ENCODE results near the gene CLASRP. TPM values are rescaled to one million over a fixed set of nuclear protein-coding genes. Genes with fewer than 3 reads are reported as not detected.

Gene CLASRP, protein sequence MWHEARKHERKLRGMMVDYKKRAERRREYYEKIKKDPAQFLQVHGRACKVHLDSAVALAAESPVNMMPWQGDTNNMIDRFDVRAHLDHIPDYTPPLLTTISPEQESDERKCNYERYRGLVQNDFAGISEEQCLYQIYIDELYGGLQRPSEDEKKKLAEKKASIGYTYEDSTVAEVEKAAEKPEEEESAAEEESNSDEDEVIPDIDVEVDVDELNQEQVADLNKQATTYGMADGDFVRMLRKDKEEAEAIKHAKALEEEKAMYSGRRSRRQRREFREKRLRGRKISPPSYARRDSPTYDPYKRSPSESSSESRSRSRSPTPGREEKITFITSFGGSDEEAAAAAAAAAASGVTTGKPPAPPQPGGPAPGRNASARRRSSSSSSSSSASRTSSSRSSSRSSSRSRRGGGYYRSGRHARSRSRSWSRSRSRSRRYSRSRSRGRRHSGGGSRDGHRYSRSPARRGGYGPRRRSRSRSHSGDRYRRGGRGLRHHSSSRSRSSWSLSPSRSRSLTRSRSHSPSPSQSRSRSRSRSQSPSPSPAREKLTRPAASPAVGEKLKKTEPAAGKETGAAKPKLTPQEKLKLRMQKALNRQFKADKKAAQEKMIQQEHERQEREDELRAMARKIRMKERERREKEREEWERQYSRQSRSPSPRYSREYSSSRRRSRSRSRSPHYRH
- total RNA-seq (2022; extraction: Qiagen RNA extraction): 47.7 to 70.6 TPM (median 64.3 TPM) in 5 replicates

DNA sequence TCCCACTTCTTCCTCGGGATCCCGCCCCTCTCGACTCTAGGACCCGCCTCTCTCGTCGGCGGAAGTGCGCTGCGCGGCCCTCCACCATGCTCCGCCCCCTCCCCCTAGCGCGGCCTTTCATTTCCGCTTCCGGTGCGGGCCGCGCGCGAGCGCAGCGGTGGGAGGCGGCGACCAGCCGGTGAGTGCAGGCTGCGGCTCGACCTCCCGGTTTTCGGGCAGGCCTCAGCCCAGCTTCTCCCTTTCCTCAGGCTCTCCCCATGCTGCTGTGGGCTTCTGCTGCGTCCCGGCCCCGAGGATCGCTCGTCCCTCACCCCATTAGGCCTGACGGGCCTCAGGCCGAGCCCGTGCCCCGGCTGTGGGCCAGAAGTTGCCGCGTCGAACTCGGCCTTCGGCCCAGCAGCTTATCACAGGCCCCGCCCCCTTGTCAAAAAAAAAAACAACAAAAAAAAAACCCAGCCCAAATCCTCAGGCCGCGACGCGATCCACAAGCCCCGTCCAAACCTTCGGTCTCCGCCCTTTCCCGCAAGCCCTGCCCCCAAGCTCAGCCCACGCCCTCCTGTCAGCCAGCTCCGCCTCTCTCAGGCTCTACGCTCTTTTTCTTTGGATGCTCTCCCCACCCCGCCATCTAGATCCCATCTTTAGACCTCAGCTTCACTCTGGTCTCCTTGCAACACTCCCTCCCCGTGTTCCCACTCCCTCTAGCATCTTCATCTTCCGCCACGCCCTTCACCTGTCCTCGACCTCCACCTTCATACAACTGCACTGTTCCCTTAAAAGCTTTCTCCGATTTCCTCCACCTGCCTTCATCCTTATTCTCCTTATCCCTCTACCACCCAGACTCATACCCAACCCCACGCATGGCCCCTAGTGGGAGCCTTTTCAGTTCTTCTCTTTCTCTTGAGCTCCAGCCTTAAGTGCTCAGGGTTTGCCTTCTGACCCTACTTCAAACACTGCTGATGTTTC is at the start of gene CLASRP:
TSS of gene CLASRP (plus strand) at position 115 of the 963 bp plus-strand sequence. CDS start 1,168 bp downstream, outside the sequence.

DNA sequence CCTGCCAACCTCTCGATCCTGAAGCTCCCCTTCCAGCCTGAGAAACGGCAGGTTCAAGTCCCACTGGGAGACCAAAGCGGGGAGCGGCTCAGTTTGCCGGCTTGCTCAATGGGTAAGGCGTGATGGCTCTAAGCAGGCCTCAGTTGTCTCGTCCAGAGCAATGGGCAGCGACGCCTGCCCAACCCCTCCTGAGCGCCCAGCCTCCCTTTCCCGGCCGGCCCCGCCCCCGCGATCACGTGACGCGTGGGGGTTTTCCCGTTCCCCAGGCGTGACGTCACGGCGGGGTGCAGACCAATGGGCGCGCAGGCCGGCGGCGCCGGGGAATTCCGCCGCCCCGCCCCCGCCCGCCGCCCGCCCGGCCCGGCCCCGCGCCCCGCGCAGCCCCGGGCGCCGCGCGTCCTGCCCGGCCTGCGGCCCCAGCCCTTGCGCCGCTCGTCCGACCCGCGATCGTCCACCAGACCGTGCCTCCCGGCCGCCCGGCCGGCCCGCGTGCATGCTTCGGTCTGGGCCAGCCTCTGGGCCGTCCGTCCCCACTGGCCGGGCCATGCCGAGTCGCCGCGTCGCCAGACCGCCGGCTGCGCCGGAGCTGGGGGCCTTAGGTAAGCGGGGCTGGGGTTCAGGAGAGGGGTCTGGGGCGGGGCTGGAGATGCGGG is 37.6 kb upstream of the CLASRP start, which contains the start of gene RELB:
TSS of gene RELB (plus strand) at position 378 of the 653 bp plus-strand sequence. CDS start at position 494, 116 bp downstream.

DNA sequence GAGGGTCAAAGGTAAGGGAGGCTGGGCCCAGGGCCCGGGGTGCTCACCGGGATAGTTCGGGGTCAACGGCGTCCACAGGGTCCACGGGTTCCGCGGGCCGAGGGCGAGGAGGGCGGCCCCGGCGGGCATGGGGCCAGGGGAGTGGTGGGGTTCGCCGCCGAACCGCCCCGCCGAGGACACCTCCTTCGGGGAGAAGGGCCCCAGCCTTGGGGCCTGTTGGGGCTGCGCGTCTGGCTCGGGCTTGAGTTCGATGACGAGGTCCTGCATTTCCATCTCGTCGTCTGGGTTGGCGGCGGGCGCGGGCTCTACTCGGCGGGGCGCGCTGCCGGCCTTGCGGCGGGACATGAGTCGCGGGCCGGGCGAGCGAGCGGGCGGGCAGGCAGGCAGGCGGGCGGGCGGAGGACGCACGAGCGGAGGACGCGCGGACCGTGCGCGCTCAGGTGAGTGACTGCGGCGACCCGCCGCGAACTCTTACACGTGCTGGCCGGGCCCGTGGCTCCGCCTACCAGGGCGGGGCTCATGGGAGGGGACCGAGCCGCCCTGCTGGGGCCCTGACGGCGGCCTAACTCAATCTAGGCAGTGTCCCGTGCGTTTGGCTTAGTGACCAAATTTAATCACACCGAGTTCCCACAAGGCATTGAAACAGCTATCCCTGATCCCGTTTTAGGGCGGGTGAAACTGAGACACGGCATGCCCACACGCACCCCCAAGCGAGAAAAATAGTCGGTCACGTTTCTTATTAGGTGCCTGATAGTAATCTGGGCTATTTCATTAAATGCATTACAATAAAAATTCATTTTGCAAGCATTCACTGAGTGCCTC is 37.4 kb downstream of the CLASRP start, which contains the start of gene ZNF296:
TSS of gene ZNF296 (minus strand) at position 450 of the 822 bp plus-strand sequence. CDS start at position 345, 105 bp downstream.

DNA sequence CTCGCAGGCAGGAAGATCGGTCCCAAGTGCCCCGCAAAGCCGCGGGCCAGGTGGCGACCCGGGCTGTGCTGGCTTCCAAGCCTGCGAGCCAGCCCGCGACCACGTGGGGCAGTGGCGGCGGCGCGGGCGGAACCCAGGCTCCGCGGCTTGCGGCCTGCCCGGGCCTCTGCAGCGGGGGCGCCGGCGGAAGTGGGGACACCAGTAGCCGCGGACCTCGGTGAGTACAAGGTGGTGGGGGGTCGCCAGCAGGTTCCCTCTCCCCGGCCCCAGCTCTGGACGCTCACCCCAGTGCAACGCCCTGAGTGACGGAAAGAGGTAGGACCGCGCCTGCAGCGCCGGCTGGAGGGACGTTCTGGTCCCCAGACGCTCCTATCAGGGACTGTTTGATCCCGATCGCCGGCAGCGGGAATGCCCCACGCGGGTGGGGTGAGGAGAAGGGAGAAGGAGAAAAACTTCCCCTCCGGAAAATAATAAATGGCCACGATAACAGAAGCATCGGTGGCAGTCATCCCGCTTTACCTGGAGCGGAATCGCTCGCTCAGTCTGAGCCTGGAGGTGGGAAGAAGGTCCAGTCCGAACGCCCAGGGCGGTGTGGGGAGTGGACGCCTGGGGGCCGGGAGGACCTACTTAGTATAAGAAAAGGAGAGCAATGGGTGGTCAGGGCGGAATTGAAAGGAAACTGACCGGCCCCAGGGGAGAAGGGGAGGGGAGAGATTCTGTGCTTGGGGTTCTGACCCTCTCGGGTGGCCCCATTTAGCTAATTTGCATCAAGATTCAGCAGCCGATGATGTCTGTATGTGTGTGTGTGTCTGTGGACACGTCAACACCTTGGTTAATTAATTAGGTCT is 40.4 kb downstream of the CLASRP start, which contains the start of gene GEMIN7:
TSS of gene GEMIN7 (plus strand) at position 198 of the 848 bp plus-strand sequence. CDS start 10,855 bp downstream, outside the sequence.

DNA sequence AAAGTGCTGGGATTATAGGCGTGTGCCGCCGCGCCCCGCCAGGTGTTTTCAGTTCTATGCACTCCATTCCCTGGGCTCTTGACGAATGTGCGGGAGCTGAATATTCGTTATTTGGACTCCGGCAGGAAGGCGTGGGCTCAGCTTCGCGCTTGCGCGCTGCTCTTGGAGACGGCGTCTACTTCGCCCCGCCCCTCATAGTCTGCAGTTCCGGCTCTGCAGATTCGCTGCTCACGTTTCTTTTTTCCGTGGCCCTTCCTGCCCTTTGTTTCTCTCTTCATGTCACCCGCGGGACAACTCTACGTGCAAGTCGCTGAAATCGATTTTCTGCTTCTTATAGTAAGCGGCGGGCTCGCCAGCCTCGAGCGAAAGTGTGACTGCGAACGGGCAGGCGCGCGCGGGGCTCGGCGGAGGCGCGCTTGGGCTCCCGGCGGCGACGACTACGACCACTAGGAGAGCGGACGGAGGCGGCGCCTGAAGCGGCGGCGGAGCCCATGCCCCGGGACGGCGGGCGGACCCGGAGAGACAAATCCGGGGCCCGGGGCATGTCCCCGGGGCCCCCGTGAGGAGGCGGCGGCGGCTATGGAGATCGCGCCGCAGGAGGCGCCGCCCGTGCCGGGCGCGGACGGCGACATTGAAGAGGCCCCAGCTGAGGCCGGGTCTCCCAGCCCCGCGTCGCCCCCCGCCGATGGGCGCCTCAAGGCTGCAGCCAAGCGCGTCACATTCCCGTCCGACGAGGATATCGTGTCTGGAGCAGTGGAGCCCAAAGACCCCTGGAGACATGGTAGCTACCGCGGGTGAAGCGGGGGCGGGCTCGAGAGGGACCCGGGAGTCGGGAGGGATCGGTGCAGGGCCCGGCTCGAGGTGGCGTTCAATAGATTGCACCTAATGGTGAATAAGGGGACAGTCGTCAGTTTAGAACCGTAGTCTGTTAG is 54.2 kb downstream of the CLASRP start, which contains the start of gene PPP1R37:
TSS of gene PPP1R37 (plus strand) at position 433 of the 932 bp plus-strand sequence. CDS start at position 580, 147 bp downstream.

Other genes starting within 250 kb of the CLASRP start
- 56.0 to 89.4 TPM (median 81.7 TPM) in 5 replicates for gene BCAM, start 229.9 kb upstream of the CLASRP start, total RNA-seq (2022; extraction: Qiagen RNA extraction)
- gene NECTIN2, start 192.7 kb upstream of the CLASRP start, total RNA-seq (2022; extraction: Qiagen RNA extraction): 68.1 to 82.4 TPM (median 79.9 TPM) in 5 replicates
- 188 to 264 TPM (median 240 TPM) in 5 replicates for gene TOMM40, start 147.8 kb upstream of the CLASRP start, total RNA-seq (2022; extraction: Qiagen RNA extraction)
- 10.3 to 17.3 TPM (median 12.0 TPM) in 5 replicates for gene APOE, start 133.2 kb upstream of the CLASRP start, total RNA-seq (2022; extraction: Qiagen RNA extraction)
- 91.2 to 130 TPM (median 94.0 TPM) in 5 replicates for gene APOC1, start 124.4 kb upstream of the CLASRP start, total RNA-seq (2022; extraction: Qiagen RNA extraction)
- not detected in 5 replicates for gene APOC4, start 96.8 kb upstream of the CLASRP start, total RNA-seq (2022; extraction: Qiagen RNA extraction)
- not detected in 5 replicates for gene APOC2, start 93.0 kb upstream of the CLASRP start, total RNA-seq (2022; extraction: Qiagen RNA extraction)
- 119 to 206 TPM (median 194 TPM) in 5 replicates for gene CLPTM1, start 83.7 kb upstream of the CLASRP start, total RNA-seq (2022; extraction: Qiagen RNA extraction)
- 21.2 to 36.9 TPM (median 33.8 TPM) in 5 replicates for gene RELB, start 37.6 kb upstream of the CLASRP start, total RNA-seq (2022; extraction: Qiagen RNA extraction)
- 11.5 to 21.3 TPM (median 18.6 TPM) in 5 replicates for gene ZNF296, start 37.4 kb downstream of the CLASRP start, total RNA-seq (2022; extraction: Qiagen RNA extraction)
- 81.0 to 104 TPM (median 81.9 TPM) in 5 replicates for gene GEMIN7, start 40.2 kb downstream of the CLASRP start, total RNA-seq (2022; extraction: Qiagen RNA extraction)
- gene PPP1R37, start 54.1 kb downstream of the CLASRP start, total RNA-seq (2022; extraction: Qiagen RNA extraction): 27.7 to 43.9 TPM (median 36.7 TPM) in 5 replicates
- 0.56 to 1.1 TPM (median 0.95 TPM) in 5 replicates for gene NKPD1, start 121.9 kb downstream of the CLASRP start, total RNA-seq (2022; extraction: Qiagen RNA extraction)
- 37.4 to 41.2 TPM (median 39.7 TPM) in 5 replicates for gene TRAPPC6A, start 139.2 kb downstream of the CLASRP start, total RNA-seq (2022; extraction: Qiagen RNA extraction)
- gene BLOC1S3, start 139.7 kb downstream of the CLASRP start, total RNA-seq (2022; extraction: Qiagen RNA extraction): 28.9 to 38.4 TPM (median 36.0 TPM) in 5 replicates
- gene EXOC3L2, start 206.4 kb downstream of the CLASRP start, total RNA-seq (2022; extraction: Qiagen RNA extraction): 0.89 to 2.7 TPM (median 1.8 TPM) in 5 replicates
- 8.6 to 11.7 TPM (median 9.8 TPM) in 5 replicates for gene MARK4, start 212.2 kb downstream of the CLASRP start, total RNA-seq (2022; extraction: Qiagen RNA extraction)